OCI-LY3 (cell line): Measurements from ENCODE around the gene FAM171A2.

Experiments used
- H2AFZ ChIP-seq: fragments of 200-600, 300-600 bp; shearing (Covaris generic); 2 replicates; pipeline ENCODE4 v1.6.0; 2014; ENCODE audit warnings: antibody characterized with exemption, low read depth, low read length
- H3K27ac ChIP-seq: fragments of 200-600, 300-600 bp; sonication (generic); 2 replicates; pipeline ENCODE4 v1.5.1; 2014; ENCODE audit warnings: mild to moderate bottlenecking, low read length, moderate library complexity, mixed read lengths
- H3K27me3 ChIP-seq: fragments of 200-600, 300-600 bp; sonication (generic); 2 replicates; pipeline ENCODE4 v1.6.1; 2014; ENCODE audit warnings: low read depth, low read length, mixed read lengths
- H3K36me3 ChIP-seq: fragments of 200-600, 300-600 bp; sonication (generic); replicated peaks from 2 replicates; pipeline ENCODE3; 2014; ENCODE audit warnings: low read depth, low read length, mixed read lengths
- H3K4me1 ChIP-seq: fragments of 300-600, 200-600 bp; sonication (generic); 2 replicates; pipeline ENCODE4 v1.6.1; 2014; ENCODE audit warnings: low read length, mixed read lengths
- H3K4me2 ChIP-seq: fragments of 200-600, 300-600 bp; sonication (generic); 2 replicates; pipeline ENCODE4 v1.6.1; 2014; ENCODE audit warnings: low read length, mixed read lengths
- H3K4me3 ChIP-seq: fragments of 300-600, 200-600 bp; sonication (generic); 2 replicates; pipeline ENCODE4 v1.5.1; 2014; ENCODE audit warnings: antibody characterized with exemption, mild to moderate bottlenecking, low read length, moderate library complexity
- H3K79me2 ChIP-seq: fragments of 300-600, 200-600 bp; shearing (Covaris generic); 2 replicates; pipeline ENCODE4 v1.6.1; 2014; ENCODE audit warnings: mild to moderate bottlenecking, low read length, mixed read lengths
- H3K9ac ChIP-seq: fragments of 300-600, 200-600 bp; shearing (Covaris generic); 2 replicates; pipeline ENCODE4 v1.6.0; 2014; ENCODE audit warnings: mild to moderate bottlenecking, low read length, moderate library complexity
- H3K9me3 ChIP-seq: fragments of 200-600, 300-600 bp; shearing (Covaris generic); 2 replicates; pipeline ENCODE4 v1.6.1; 2014; ENCODE audit warnings: low read length, mixed read lengths; ENCODE audit not compliant: insufficient read depth
- H4K20me1 ChIP-seq: fragments of 200-600, 300-600 bp; sonication (generic); 2 replicates; pipeline ENCODE4 v1.6.1; 2016; ENCODE audit warnings: low read length, mixed read lengths; ENCODE audit not compliant: insufficient read depth
- CTCF ChIP-seq: fragments of 200-600, 300-600 bp; sonication (generic); IDR thresholded peaks from 2 replicates; pipeline ENCODE4 v1.5.1; 2014; ENCODE audit warnings: antibody characterized with exemption, low read length, low read depth
- EZH2phosphoT487 ChIP-seq: fragments of 200-600 bp; shearing (Covaris generic); IDR thresholded peaks from 2 replicates; pipeline ENCODE4 v1.6.1; 2018; ENCODE audit warnings: antibody characterized with exemption, mixed run types, low read depth

FAM171A2 gene

DNA sequence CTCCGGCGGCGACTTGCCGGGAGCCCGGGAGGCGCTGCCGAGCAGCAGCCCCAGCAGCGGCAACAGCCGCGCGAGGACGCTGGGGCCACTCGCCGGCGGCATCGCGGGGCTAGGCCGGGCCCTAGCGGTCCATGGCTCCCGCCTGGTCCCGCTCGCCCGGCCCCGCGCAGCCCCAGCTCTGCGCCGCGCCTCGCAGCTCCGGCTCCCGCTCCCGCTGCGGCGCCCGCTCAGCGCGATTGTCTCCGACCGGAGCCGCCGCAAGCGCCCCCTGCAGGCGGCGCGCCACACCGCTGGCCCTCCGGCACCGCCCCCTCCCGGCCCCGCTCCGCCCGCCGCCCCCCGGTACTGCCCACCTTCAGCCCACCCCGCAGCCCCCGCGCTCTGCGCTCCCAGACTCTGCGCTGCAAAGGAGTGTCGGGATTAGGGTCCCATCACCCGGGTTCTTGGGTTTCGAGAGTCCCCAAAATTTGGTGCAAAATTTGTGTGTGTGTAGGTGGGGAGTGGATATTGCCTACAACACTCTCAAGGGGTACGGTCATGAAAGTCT is at the start of gene FAM171A2:
TSS of gene FAM171A2 (minus strand) at position 241 of the 547 bp plus-strand sequence. CDS start at position 102, 139 bp downstream.
- no peaks in the 10 kb centered on the region for H3K36me3 ChIP-seq
- no peaks in the 10 kb centered on the region for H3K79me2 ChIP-seq
- peak within 1 kb of the TSS; percentile 93 for H3K4me2 ChIP-seq
- peaks cover 7% of the 10 kb centered on the region for H3K4me1 ChIP-seq
- H4K20me1 ChIP-seq, result no peaks in the 10 kb centered on the region
- peak within 1 kb of the TSS; percentile 93 for H3K4me3 ChIP-seq
- peaks cover 19% of the 10 kb centered on the region for H3K27me3 ChIP-seq
- H3K9me3 ChIP-seq, result no peaks in the 10 kb centered on the region
- peak within 1 kb of the TSS; percentile 86 for H3K9ac ChIP-seq
- H3K27ac ChIP-seq, result no peak within 1 kb of the TSS
- H2AFZ ChIP-seq, result peak within 1 kb of the TSS; percentile 73
- TF ChIP-seq CTCF (peak; percentile 45), EZH2phosphoT487 (no peak)

GRCh38 chr17:44409309-44410028 is 45.8 kb upstream of the FAM171A2 start:
- Histone ChIP-seq H3K4me2 (peak overlapping the region; percentile 60), H3K9me3 (no peaks in the 10 kb centered on the region), H3K36me3 (peaks cover 31% of the 10 kb centered on the region), H3K27me3 (no peaks in the 10 kb centered on the region), H2AFZ (no peak overlapping the region), H3K9ac (no peak overlapping the region), H4K20me1 (peaks cover 2% of the 10 kb centered on the region; the same call in 1 of the 2 replicates), H3K79me2 (no peaks in the 10 kb centered on the region; the same call in 1 of the 2 replicates), H3K4me3 (no peak overlapping the region), H3K27ac (peak overlapping the region; percentile 62), H3K4me1 (peaks cover 18% of the 10 kb centered on the region)
- TF ChIP-seq CTCF, result no peak
- no peak for TF ChIP-seq EZH2phosphoT487

GRCh38 chr17:44408786-44409185 is 45.1 kb upstream of the FAM171A2 start:
- peaks cover 2% of the 10 kb centered on the region; the same call in 1 of the 2 replicates for H4K20me1 ChIP-seq
- no peaks in the 10 kb centered on the region for H3K27me3 ChIP-seq
- TF ChIP-seq CTCF (no peak), EZH2phosphoT487 (no peak)
- peak overlapping the region; percentile 60 for H3K4me2 ChIP-seq
- H3K9me3 ChIP-seq, result no peaks in the 10 kb centered on the region
- peak overlapping the region; percentile 62 for H3K27ac ChIP-seq
- H3K4me1 ChIP-seq, result peaks cover 18% of the 10 kb centered on the region
- no peak overlapping the region for H2AFZ ChIP-seq
- H3K9ac ChIP-seq, result no peak overlapping the region
- no peak overlapping the region for H3K4me3 ChIP-seq
- no peaks in the 10 kb centered on the region; the same call in 1 of the 2 replicates for H3K79me2 ChIP-seq
- peaks cover 27% of the 10 kb centered on the region for H3K36me3 ChIP-seq

DNA sequence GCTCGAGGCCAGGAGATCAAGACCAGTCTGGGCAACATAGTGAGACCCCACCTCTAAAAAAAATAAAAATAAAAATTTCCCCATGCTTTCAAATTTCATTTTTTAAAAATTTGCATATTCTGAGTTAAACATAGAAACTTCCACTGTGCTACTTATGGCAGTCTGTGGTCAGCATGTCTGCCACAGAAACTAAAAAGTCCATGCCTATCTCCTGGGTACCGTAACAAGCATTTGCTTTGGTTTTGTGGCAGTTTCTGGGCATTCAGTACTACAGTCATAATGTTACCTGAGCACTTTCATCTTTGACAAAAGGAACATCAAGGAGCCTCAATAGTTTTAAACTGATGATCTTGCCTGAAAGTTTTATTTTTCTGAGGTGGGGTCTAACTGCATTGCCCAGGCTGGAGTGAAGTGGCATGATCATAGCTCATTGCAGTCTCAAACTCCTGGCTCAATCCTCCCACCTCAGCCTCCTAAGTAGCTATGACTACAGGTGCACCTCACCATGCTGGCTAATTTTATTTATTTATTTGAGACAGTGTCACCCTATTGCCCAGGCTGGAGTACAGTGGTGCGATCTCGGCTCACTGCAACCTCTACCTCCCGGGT is 39.0 kb upstream of the FAM171A2 start:
- peaks cover 39% of the 10 kb centered on the region for H3K36me3 ChIP-seq
- no peak overlapping the region for H3K9ac ChIP-seq
- H3K4me3 ChIP-seq, result no peak overlapping the region
- H3K79me2 ChIP-seq, result no peaks in the 10 kb centered on the region; the same call in 1 of the 2 replicates
- H2AFZ ChIP-seq, result no peak overlapping the region
- H3K27ac ChIP-seq, result peak overlapping the region; percentile 39
- H3K27me3 ChIP-seq, result no peaks in the 10 kb centered on the region
- H3K9me3 ChIP-seq, result no peaks in the 10 kb centered on the region
- TF ChIP-seq EZH2phosphoT487 (no peak), CTCF (no peak)
- no peaks in the 10 kb centered on the region for H4K20me1 ChIP-seq
- peaks cover 12% of the 10 kb centered on the region for H3K4me1 ChIP-seq
- H3K4me2 ChIP-seq, result peak overlapping the region; percentile 31
